HFF-Myc (cell line): ENCODE measurements around the gene HCAR3.
"Not testable (repeated sequence)": the region's sequence is repeated elsewhere in the genome, so short reads cannot be mapped to it uniquely, and the experiment has no call there.

ENCODE experiments used
- DNase-seq: peaks from one replicate; pipeline ENCODE4 v3.0.0-alpha.2; 2011; ENCODE audit warnings: low read depth; ENCODE audit errors: extremely low read depth
- H3K4me3 ChIP-seq: replicated peaks from 2 replicates; pipeline ENCODE4 v1.5.1; 2011; ENCODE audit warnings: low read depth, mild to moderate bottlenecking, control low read depth, low read length
- TF ChIP-seq, protein P1 (sequence below): IDR thresholded peaks from 2 replicates; pipeline ENCODE4 v1.5.1; 2012; ENCODE audit warnings: mild to moderate bottlenecking, low read depth, low read length, control low read depth; ENCODE audit errors: missing control alignments

HCAR3 gene

DNA sequence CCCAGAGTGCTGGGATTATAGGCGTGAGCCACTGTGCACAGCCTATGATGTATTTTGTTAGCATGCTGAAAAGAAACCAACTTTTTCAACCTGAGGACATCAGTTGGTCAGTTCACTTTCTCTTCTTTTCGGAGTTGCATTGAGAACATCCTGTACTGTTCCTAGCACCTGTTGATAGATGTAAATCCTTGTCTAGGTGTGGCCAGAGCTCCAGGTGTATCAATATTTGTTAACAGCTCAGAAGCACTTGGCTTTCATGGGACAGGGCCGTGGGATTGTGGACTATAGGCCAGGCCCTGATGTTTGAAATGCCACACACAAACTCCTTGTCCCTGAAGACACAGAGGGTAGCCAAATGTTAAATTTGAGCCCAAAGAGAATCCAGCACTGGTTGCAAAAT lies 28.3 kb downstream of the HCAR3 start:
- no peak for DNase-seq
- TF ChIP-seq, protein P1, sequence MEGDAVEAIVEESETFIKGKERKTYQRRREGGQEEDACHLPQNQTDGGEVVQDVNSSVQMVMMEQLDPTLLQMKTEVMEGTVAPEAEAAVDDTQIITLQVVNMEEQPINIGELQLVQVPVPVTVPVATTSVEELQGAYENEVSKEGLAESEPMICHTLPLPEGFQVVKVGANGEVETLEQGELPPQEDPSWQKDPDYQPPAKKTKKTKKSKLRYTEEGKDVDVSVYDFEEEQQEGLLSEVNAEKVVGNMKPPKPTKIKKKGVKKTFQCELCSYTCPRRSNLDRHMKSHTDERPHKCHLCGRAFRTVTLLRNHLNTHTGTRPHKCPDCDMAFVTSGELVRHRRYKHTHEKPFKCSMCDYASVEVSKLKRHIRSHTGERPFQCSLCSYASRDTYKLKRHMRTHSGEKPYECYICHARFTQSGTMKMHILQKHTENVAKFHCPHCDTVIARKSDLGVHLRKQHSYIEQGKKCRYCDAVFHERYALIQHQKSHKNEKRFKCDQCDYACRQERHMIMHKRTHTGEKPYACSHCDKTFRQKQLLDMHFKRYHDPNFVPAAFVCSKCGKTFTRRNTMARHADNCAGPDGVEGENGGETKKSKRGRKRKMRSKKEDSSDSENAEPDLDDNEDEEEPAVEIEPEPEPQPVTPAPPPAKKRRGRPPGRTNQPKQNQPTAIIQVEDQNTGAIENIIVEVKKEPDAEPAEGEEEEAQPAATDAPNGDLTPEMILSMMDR: no peak
- no peak overlapping the region for H3K4me3 ChIP-seq

DNA sequence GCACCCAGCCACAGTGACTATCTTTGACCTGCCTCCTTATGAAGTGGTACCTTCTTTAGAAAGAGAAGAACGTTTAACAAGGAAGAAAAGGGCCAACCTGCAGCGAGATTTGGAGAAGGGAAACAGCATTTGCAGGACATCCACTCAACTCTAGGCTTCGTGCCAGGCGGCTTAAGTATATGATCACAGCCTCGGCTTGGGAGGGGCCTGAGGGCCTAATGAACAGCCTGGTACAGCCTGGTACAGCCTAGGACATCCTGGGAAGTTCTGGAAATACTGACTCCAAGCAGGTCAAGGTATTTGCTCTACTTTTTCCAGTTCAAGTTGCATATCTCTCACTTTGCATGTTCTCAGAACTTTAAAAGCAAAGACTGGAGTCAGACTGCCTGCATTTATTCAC lies 29.5 kb downstream of the HCAR3 start:
- TF ChIP-seq, protein P1: no peak
- DNase-seq: no peak
- no peak overlapping the region for H3K4me3 ChIP-seq

DNA sequence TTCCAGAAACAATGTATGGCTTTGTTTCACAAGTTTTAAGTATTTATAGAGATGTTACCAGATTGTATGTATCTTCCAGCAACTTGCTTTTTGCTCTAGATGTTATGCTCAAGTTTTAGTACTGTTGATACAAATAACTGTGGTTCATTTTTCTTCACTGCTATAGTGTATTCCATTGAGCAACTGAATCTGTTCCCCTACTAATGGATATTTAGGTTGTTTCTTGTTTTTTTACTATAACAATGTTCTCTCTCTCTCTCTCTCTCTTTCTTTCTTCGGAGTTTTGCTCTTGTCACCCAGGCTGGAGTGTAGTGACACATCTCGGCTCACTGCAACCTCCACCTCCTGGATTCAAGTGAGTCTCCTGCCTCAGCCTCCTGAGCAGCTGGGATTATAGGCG lies 30.1 kb downstream of the HCAR3 start:
- no peak overlapping the region for H3K4me3 ChIP-seq
- TF ChIP-seq, protein P1: no peak
- no peak for DNase-seq

DNA sequence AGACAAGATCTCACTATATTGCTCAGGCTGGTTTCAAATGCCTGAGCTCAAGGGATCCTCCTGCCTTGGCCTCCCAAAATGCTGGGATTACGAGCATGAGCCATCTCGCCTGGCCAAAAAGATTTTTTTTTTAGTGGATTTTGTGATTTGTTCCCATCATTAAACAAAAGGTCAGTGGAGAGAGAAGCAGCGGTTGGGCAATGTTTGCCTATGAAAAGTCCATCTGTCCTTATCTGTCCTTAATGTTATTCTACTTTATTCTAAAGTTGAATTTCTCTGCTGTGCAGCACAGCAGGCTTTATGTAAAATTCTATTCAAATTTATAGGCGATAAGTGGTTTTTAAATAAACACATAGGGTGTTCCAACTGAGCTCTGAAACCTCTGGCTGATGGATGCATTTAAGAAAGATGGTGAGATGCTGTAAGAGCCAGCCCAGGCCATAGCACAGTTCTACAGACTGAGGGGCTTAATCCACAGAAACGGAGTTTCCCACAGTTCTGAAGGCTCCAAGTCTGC lies 32.3 kb downstream of the HCAR3 start:
- TF ChIP-seq, protein P1: no peak
- no peak for DNase-seq
- H3K4me3 ChIP-seq: no peak overlapping the region

DNA sequence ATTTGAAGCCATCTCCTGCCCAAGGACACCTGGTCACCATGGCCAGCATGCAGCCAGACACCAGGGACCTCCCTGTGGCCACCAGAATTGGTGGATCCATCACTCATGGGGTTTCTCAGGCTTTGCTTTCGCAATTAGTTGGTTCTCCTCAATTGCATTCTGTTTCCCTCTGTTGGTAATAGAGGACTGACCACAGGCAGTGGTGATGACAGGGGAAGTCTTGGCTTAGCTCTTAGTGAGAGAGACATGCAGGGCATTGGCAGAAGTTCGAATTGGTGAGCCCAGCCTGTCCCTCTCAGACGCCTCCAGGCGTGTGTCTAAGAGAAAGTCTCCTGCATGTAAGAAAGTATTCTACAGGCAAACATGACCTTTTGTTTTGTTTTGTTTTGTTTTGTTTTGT lies 34.8 kb downstream of the HCAR3 start:
- H3K4me3 ChIP-seq: no peak overlapping the region
- no peak for DNase-seq
- TF ChIP-seq, protein P1: no peak

DNA sequence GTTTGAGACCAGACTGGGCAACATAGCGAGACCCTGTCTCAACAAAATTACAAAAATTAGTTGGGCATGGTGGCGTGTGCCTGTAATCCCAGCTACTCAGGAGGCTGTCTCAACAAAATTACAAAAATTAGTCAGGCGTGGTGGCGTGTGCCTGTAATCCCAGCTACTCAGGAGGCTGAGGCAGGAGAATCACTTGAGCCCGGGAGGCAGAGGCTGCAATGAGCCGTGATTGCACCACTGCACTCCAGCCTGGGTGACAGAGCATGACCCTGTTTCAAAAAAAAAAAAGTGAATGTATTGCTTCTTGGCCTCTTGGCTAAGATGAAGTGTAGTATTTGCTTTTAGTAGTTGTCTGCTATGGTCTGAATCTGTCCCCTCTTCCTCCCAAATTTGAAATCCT lies 35.6 kb downstream of the HCAR3 start:
- not testable (repeated sequence) for DNase-seq, H3K4me3 ChIP-seq

DNA sequence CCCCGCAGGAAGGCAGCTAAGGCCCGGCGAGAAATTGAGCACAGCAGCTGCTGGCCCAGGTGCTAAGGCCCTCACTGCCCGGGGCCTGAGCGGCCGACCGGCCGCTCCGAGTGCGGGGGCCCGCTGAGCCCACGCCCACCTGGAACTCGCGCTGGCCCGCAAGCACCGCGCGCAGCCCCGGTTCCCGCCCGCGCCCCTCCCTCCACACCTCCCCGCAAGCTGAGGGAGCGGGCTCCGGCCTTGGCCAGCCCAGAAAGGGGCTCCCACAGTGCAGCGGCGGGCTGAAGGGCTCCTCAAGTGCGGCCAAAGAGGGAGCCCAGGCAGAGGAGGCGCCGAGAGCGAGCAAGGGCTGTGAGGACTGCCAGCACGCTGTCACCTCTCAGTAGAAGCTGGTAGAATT lies 39.8 kb downstream of the HCAR3 start:
- not testable (repeated sequence) for H3K4me3 ChIP-seq, DNase-seq

DNA sequence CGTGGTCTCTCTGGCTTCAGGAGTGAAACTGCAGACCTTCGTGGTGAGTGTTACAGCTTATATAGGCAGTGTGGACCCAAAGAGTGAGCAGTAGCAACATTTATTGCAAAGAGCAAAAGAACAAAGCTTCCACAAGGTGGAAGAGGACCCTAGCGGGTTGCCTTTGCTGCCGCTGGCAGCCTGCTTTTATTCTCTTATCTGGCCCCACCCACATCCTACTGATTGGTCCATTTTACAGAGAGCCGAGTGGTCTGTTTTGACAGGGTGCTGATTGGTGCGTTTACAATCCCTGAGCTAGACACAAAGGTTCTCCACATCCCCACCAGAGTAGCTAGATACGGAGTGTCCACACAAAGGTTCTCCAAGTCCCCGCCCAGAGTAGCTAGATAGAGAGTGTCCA lies 40.6 kb downstream of the HCAR3 start:
- H3K4me3 ChIP-seq, DNase-seq: not testable (repeated sequence)

DNA sequence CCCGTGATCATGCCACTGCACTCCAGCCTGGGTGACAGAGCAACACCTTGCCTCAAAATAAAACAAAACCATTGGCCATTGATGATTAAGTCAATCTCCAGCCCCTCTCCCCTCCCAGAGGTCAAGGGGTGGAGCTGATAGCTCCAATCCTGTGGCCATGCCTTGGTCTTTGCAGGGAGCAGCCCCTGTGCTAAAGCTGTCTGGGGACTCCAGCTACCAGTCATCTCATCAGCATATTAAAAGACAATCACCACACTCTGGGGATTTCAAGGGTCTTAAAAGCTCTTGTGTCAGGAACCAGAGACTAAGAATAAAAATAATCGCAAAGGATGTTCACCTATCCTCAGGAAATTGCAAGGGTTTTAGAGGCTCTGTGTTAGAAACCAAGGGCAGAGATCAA lies 44.1 kb downstream of the HCAR3 start:
- no peak for DNase-seq

More for the DNA sequence above, 44.1 kb downstream of the HCAR3 start:
- H3K4me3 ChIP-seq: no peak overlapping the region
- TF ChIP-seq, protein P1: no peak
